A549 (cell line): ENCODE results near the gene JOSD2. TPM values are rescaled to one million over a fixed set of nuclear protein-coding genes. Genes with fewer than 3 reads are reported as not detected.

Experiments used
- ATAC-seq, 2 experiments: fragments of 200-7000 bp in 1 of 2; fragments of >200 bp in 1 of 2; cut with Nextera tagmentation in 1 of 2; cut with Tn5 transposase in 1 of 2; 3 replicates each; pipeline versions ENCODE4 v1.8.0 to v1.9.1; 2018 to 2020; ENCODE audit warnings: mild to moderate bottlenecking in 1 of 2, moderate library complexity in 1 of 2
- CTCF ChIA-PET: fragments of 300-600 bp; sonication (Branson Sonifier 250); formaldehyde crosslinking; extraction: SDS; loops from one replicate; lab custom pipeline; 2021; ENCODE audit warnings: antibody characterized with exemption, inconsistent platforms; lab: Yijun Ruan, JAX
- POLR2A ChIA-PET: fragments of 350-600 bp; formaldehyde crosslinking; extraction: SDS; loops from one replicate; lab custom pipeline; 2021; ENCODE audit warnings: antibody characterized with exemption, inconsistent platforms; lab: Yijun Ruan, JAX
- DNase-seq, 2 experiments: peaks; one replicate each; pipeline versions ENCODE4 v3.0.0 to v3.0.0-alpha.2; 2011 to 2016; ENCODE audit warnings: low read depth in 1 of 2, low spot score in 1 of 2
- FAIRE-seq: peaks from 2 replicates; lab custom pipeline; 2011; peaks lifted over from hg19 to GRCh38; lab: Jason Lieb, UNC
- H3K27ac ChIP-seq, 2 experiments: fragments of >200 bp; sonication (Bioruptor Twin); formaldehyde crosslinking; 3 replicates each; pipeline ENCODE4 v1.5.1; 2016 to 2017
- H3K4me1 ChIP-seq: fragments of >200 bp; sonication (Bioruptor Twin); formaldehyde crosslinking; 3 replicates; pipeline ENCODE4 v1.6.1; 2016
- H3K4me2 ChIP-seq: fragments of >200 bp; sonication (Bioruptor Twin); formaldehyde crosslinking; 3 replicates; pipeline ENCODE4 v1.6.1; 2016
- H3K4me3 ChIP-seq: fragments of >200 bp; sonication (Bioruptor Twin); formaldehyde crosslinking; 3 replicates; pipeline ENCODE4 v1.5.1; 2016
- H3K9me3 ChIP-seq: fragments of >200 bp; sonication (Bioruptor Twin); formaldehyde crosslinking; 3 replicates; pipeline ENCODE4 v1.6.1; 2016
- CEBPB ChIP-seq, 2 experiments: fragments of >200 bp in 1 of 2; sonication (Bioruptor Twin) in 1 of 2; formaldehyde crosslinking in 1 of 2; IDR thresholded peaks; 2 replicates each; pipeline ENCODE4 v1.6.1; 2012 to 2016
- EHMT2 ChIP-seq: fragments of 200-600 bp; sonication (generic); IDR thresholded peaks from 2 replicates; pipeline ENCODE4 v1.6.1; 2016; ENCODE audit warnings: antibody characterized with exemption, low read depth, mild to moderate bottlenecking, moderate library complexity
- ELK1 ChIP-seq: fragments of 150-350 bp; IDR thresholded peaks from 2 replicates; pipeline ENCODE4 v1.6.1; 2014; ENCODE audit warnings: low read depth, mild to moderate bottlenecking, low read length
- EP300 ChIP-seq, 2 experiments: fragments of >200 bp; sonication (Bioruptor Twin); formaldehyde crosslinking; IDR thresholded peaks; 2 replicates in 1 of 2; 3 replicates in 1 of 2; pipeline ENCODE4 v1.6.1; 2016 to 2017
- ESRRA ChIP-seq: fragments of 150-350 bp; IDR thresholded peaks from 2 replicates; pipeline ENCODE4 v1.6.1; 2014; ENCODE audit warnings: mild to moderate bottlenecking, low read length, borderline replicate concordance
- HEYL ChIP-seq: fragments of 250-450 bp; sonication (Bioruptor Pico); IDR thresholded peaks from 2 replicates; pipeline ENCODE4 v1.8.0; 2021; ENCODE audit warnings: mild to moderate bottlenecking, moderate library complexity
- HOXB5 ChIP-seq: fragments of 250-450 bp; sonication (Bioruptor Pico); IDR thresholded peaks from 2 replicates; pipeline ENCODE4 v1.5.0; 2020; ENCODE audit warnings: mild to moderate bottlenecking, moderate library complexity
- JUN ChIP-seq, 2 experiments: fragments of >200 bp; sonication (Bioruptor Twin); formaldehyde crosslinking; IDR thresholded peaks; 2 replicates in 1 of 2; 3 replicates in 1 of 2; pipeline ENCODE4 v1.6.1; 2016 to 2017
- KDM1A ChIP-seq: fragments of 200-600 bp; sonication (generic); IDR thresholded peaks from 2 replicates; pipeline ENCODE4 v1.6.1; 2016; ENCODE audit warnings: low read depth, mild to moderate bottlenecking
- KDM5A ChIP-seq: fragments of 200-600 bp; sonication (generic); IDR thresholded peaks from 2 replicates; pipeline ENCODE4 v1.6.1; 2016; ENCODE audit warnings: antibody characterized with exemption, mild to moderate bottlenecking
- NPAS2 ChIP-seq: fragments of 250-450 bp; sonication (Bioruptor Pico); IDR thresholded peaks from 2 replicates; pipeline ENCODE4 v1.8.0; 2022; ENCODE audit warnings: mild to moderate bottlenecking, moderate library complexity, borderline replicate concordance
- PHF8 ChIP-seq: fragments of 200-600 bp; sonication (generic); IDR thresholded peaks from 2 replicates; pipeline ENCODE4 v1.6.1; 2016; ENCODE audit warnings: low read depth, mild to moderate bottlenecking, antibody characterized with exemption, moderate library complexity, borderline replicate concordance
- RAD21 ChIP-seq, 2 experiments: fragments of >200 bp in 1 of 2; sonication (Bioruptor Twin) in 1 of 2; formaldehyde crosslinking in 1 of 2; IDR thresholded peaks in 1 of 2; conservative IDR thresholded peaks in 1 of 2; 2 replicates in 1 of 2; 3 replicates in 1 of 2; pipeline ENCODE4 v1.6.1; 2012 to 2018; ENCODE audit warnings: inconsistent platforms in 1 of 2
- RNF2 ChIP-seq: fragments of 200-600 bp; sonication (generic); IDR thresholded peaks from 2 replicates; pipeline ENCODE4 v1.6.1; 2016; ENCODE audit warnings: low read depth, mild to moderate bottlenecking, antibody characterized with exemption, moderate library complexity, borderline replicate concordance
- WGBS: methylation state at CpG from one replicate; pipeline ENCODE4 v1.1.6; 2017; ENCODE audit errors: missing lambda C conversion rate; 5-methylcytosine and 5-hydroxymethylcytosine counted together
- polyA plus RNA-seq, 4 experiments: library from polyadenylated mRNA; depleted of rRNA in 3 of 4; stranded (reverse); fragments of >200 nt; fragmentation: RNase III in 1 of 4; extraction: RNeasy Plus Mini Kit Qiagen cat#74134 plus additional on column Dnase treatment in 1 of 4; gene quantifications; 2 replicates in 3 of 4; 3 replicates in 1 of 4; pipeline ENCODE4 v1.2.3, GENCODE V29; 2011 to 2017
- TF ChIP-seq, protein P1 (sequence below): fragments of 250-450 bp; sonication (Bioruptor Pico); IDR thresholded peaks from 2 replicates; pipeline ENCODE4 v1.5.0; 2020; ENCODE audit warnings: low read depth, mild to moderate bottlenecking, moderate library complexity
- TF ChIP-seq, protein P2 (sequence below): IDR thresholded peaks from 2 replicates; pipeline ENCODE4 v1.6.1; 2012

The JOSD2 gene
- polyA plus RNA-seq, 2 of the 4 experiments (the other 2 are of a cell fraction): 24.2 to 61.7 TPM

GRCh38 chr19:50548191-50549058 lies 37.4 kb upstream of the JOSD2 start:
- POLR2A ChIA-PET: no interaction called here
- TF ChIP-seq RNF2: no peak
- no peak for TF ChIP-seq KDM5A
- no peak for TF ChIP-seq PHF8
- TF ChIP-seq HOXB5: no peak
- no peak for TF ChIP-seq EP300 (IDR thresholded peaks at IDR 0.05)
- TF ChIP-seq, protein P1, sequence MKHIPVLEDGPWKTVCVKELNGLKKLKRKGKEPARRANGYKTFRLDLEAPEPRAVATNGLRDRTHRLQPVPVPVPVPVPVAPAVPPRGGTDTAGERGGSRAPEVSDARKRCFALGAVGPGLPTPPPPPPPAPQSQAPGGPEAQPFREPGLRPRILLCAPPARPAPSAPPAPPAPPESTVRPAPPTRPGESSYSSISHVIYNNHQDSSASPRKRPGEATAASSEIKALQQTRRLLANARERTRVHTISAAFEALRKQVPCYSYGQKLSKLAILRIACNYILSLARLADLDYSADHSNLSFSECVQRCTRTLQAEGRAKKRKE (CRISPR knock-in tag): no peak
- TF ChIP-seq, protein P2, sequence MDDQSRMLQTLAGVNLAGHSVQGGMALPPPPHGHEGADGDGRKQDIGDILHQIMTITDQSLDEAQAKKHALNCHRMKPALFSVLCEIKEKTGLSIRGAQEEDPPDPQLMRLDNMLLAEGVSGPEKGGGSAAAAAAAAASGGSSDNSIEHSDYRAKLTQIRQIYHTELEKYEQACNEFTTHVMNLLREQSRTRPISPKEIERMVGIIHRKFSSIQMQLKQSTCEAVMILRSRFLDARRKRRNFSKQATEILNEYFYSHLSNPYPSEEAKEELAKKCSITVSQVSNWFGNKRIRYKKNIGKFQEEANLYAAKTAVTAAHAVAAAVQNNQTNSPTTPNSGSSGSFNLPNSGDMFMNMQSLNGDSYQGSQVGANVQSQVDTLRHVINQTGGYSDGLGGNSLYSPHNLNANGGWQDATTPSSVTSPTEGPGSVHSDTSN: no peak
- no peak for TF ChIP-seq HEYL (CRISPR knock-in tag)
- no peak for TF ChIP-seq ELK1
- CTCF ChIA-PET: interaction anchor here (1.2 to 18.0 kb wide), 5 partner anchors 9 to 228 kb away, joined by 3 to 355 read pairs (median 4); no protein-coding TSS in a partner anchor

DNA sequence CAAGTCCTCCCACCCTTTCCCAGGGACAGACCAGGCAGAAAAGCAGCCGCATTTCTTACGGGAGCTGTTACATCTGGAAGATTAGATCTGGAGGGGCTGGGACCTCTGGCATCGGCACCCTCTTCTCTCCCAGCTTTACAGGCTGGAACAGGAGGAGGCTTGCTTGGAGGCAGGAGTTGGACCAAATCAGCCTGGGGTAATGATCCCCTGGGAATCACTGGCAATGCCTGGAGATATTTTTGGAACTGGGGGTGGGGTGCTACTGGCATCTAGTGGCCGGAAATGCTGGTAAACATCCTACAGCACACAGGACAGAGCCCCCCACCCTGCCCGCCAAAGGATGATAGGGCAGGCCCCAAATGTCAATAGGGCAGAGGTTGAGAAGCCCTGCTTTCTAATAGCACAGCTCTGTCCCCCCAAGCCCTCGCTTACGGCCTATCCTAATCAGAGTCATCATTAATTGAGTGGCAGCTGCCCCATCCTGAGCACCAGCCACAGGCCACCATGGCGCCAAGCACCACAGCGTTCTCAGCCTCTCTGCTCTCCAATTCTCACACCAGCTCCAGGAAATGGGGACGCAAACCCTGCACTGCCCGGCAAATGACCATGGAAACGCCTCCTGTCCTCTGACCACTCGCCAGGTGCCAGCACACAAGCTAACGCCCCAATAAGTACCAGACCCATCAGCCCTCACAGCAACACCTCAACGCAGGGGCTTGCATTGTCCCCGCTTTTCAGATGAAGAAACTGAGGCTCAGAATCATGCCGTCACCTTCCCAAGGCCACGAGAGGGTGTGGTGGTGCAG lies 36.6 kb upstream of the JOSD2 start:
- Histone ChIP-seq H3K4me3 (no peak overlapping the region), H3K27ac (no peak overlapping the region), H3K9me3 (no peaks in the 10 kb centered on the region), H3K4me1 (peaks cover 3% of the 10 kb centered on the region; the same call in 1 of the 3 replicates), H3K4me2 (no peak overlapping the region)
- DNase-seq (no peak), ATAC-seq (peak; percentile 4 to 13; a peak in 4 of 6 replicates), FAIRE-seq (no peak)
- TF ChIP-seq NPAS2 (CRISPR knock-in tag): no peak
- TF ChIP-seq RAD21 (conservative IDR thresholded peaks at IDR 0.05 in 1 of 2, IDR thresholded peaks at IDR 0.05 in 1 of 2): peak; percentile 14 to 22; a peak in 1 of 5 replicates
- ChIA-PET CTCF (interaction anchor here (0.6 to 18.0 kb wide), 5 partner anchors 9 to 229 kb away, joined by 3 to 355 read pairs (median 3); no protein-coding TSS in a partner anchor), POLR2A (no interaction called here)
- WGBS: 69% methylated on average over 17 of the region's 18 CpGs

More at GRCh38 chr19:50548191-50549058, 37.4 kb upstream of the JOSD2 start:
- no peak overlapping the region for H3K4me3 ChIP-seq
- peaks cover 3% of the 10 kb centered on the region; the same call in 1 of the 3 replicates for H3K4me1 ChIP-seq
- no peak overlapping the region for H3K27ac ChIP-seq
- DNase-seq (no peak), FAIRE-seq (no peak), ATAC-seq (no peak)
- no peaks in the 10 kb centered on the region for H3K9me3 ChIP-seq
- WGBS: 59% methylated on average over 24 of the region's 45 CpGs
- no peak overlapping the region for H3K4me2 ChIP-seq

- Histone ChIP-seq H3K4me1 (no peaks in the 10 kb centered on the region; the same call in 2 of the 3 replicates), H3K9me3 (no peaks in the 10 kb centered on the region), H3K27ac (no peak overlapping the region), H3K4me3 (no peak overlapping the region), H3K4me2 (no peak overlapping the region)
- ATAC-seq: no peak
- ChIA-PET CTCF (interaction anchor here (0.6 to 18.0 kb wide), 4 partner anchors 9 to 230 kb away, joined by 3 to 355 read pairs (median 33); no protein-coding TSS in a partner anchor), POLR2A (no interaction called here)
- DNase-seq: no peak
- TF ChIP-seq JUN (IDR thresholded peaks at IDR 0.05) (no peak), KDM1A (no peak), EHMT2 (no peak), CEBPB (IDR thresholded peaks at IDR 0.05) (no peak), HOXB5 (no peak), ESRRA (no peak), NPAS2 (CRISPR knock-in tag) (no peak)
- TF ChIP-seq, protein P1 (CRISPR knock-in tag): no peak
- FAIRE-seq: no peak
- WGBS: 67% methylated on average over 29 of the region's 29 CpGs
Measured at GRCh38 chr19:50546527-50547221, 35.7 kb upstream of the JOSD2 start.
